ENCODE data around the gene PGBD2.
"Not testable (repeated sequence)": the region's sequence is repeated elsewhere in the genome, so short reads cannot be mapped to it uniquely, and the experiment has no call there.

Gene PGBD2

GRCh38 chr1:248889914-248890243, 16.2 kb upstream of the PGBD2 start:
- DNase-seq (ENCODE audit: low read depth, low spot score) = not testable (repeated sequence)

GRCh38 chr1:248890549-248891498, 15.2 kb upstream of the PGBD2 start:
- no peak for DNase-seq (ENCODE audit: low read depth, low spot score)

- DNase-seq (ENCODE audit: low read depth, low spot score) = no peak
Observed at GRCh38 chr1:248891758-248892157, 14.3 kb upstream of the PGBD2 start.

DNA sequence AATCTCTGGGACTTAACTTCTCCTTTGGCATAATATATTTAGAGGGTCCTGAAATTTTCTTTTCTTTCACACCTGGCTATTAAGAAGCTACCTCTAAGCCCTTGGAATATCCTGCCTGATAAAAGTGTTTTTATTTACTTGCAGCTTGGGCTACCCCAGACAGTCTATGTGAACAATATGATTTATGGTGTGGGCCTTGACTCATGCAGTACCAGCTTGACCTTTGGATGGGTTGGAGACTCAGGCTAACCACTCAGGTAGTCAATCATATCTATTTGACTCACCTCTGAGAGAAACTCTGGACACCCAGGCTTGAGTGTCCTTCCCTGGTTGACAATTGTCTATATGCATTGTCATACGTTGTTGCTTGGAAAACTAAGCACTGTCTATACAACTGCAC, 13.4 kb upstream of the PGBD2 start:
- DNase-seq (ENCODE audit: low read depth, low spot score) = no peak

GRCh38 chr1:248894837-248895236, 11.2 kb upstream of the PGBD2 start:
- no peak for DNase-seq (ENCODE audit: low read depth, low spot score)

DNA sequence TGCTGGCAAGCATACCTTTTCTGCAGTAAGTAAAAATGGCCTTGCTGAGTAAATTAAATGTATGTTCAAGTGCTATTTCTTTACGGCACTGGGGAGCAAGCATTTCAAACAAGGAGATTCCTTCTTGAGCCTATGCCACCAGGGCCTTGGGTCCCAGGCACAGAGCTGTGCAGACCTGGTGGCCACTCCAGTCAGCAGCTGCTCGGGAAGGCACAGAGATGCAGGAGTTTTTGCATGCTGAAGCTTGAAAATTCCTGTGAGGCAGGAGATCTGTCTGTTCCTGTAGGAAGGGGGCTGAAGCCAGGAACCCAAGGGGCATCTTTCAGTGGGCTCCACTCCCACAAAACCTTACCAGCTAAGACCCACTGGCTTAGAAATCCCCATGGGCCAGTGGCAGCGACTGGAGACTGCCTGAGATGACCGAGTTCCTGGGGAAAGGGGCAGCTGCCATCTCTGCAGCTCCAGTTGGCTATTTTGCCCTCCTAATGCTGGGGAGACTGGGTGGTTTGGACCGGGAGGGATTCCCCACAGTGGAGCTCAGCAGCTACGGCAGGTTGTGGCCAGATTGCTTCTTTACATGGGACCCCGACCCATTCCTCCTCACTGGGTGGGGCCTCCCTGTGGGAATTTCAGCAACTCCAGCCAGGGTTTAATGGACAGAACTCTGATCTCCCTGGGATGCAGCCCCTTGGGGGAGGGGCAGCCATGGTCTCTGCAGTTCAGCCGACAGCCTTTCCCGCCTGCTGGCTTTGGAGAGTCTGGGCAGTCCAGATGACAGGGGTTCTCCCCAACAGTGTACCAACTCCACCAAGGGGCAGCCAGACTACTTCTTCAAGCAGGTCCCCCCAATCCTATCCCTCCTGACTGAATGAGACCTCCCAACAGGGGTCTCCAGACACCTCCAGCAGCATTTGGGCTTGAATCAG, 8.4 kb upstream of the PGBD2 start:
- no peak for DNase-seq (ENCODE audit: low read depth, low spot score)

GRCh38 chr1:248900637-248901036, 5.4 kb upstream of the PGBD2 start:
- DNase-seq (ENCODE audit: low read depth, low spot score) = no peak

DNA sequence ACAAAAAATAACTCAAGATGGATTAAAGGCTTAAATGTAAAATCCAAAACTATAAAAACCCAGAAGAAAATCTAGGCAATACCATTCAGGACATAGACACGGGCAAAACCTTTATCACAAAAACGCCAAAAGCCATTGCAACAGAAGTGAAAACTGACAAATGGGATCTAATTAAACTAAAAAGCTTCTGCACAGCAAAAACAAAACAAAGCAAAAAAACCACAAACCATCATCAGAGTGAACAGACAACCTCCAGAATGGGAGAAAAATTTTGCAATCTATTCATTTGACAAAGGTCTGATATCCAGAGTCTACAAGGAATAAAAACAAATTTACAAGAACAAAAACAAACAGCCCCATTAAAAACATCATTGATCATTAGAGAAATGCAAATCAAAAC, 4.5 kb upstream of the PGBD2 start:
- DNase-seq (ENCODE audit: low read depth, low spot score) = no peak

- no peak for DNase-seq (ENCODE audit: low read depth, low spot score)
Observed at GRCh38 chr1:248904437-248905216, 1.4 kb upstream of the PGBD2 start.

DNA sequence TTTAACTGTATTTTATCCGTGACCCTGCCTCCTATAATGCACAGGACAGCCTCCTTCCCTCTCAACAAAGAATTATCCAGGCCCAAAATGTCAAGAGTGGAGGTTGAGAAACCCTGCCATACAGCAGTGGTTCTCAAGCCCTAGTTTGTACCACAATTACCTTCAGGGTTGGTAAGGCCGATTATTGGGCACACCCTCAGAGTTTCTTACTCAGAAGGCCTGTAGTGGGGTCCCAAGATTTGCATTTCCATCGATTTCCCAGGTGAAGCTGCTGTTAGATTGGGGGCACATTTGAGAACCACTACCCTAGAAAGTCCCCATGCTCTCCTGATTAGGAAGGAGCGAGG, 400 bp upstream of the PGBD2 start:
- DNase-seq (ENCODE audit: low read depth, low spot score) = no peak

GRCh38 chr1:248906753-248907661, 972 bp downstream of the PGBD2 start:
- no peak for DNase-seq (ENCODE audit: low read depth, low spot score)

DNA sequence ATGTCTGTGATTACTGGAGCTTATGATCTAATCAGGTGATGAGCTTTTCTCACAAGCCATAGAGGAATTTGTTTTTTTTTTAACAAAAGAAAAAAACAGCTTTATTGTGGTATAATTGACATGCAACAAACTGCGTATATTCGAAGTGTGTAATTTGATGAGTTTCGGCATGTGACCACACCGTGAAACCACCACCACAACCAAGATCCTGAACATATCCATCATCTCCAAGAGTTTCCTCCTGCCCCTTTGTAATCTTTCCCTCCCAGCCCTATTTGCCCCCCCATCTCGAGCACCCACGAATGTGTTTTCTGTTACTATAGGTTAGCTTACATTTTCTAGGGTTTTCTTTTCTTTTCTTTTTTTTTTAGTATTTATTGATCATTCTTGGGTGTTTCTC, 4.7 kb downstream of the PGBD2 start:
- DNase-seq (ENCODE audit: low read depth, low spot score) = no peak

DNA sequence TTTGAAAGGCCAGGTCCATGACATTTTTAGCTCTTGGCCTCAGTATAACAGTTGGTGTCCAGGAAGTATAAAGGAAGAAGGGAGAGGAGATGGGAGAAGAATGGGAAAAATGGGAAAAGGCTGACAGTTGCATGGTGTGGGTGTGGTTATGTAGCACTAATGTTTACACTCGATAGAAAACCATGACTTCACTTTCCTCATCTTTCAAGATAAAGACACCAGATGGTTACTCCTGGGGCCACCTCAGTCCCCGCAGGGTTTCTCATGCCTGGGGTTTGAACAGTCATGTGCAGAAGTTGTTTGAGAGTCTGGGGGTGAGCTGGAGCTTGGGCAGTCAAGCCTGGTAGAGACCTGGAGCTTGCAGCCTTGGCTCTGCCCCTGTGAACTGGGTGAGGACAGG, 7.9 kb downstream of the PGBD2 start:
- DNase-seq (ENCODE audit: low read depth, low spot score) = no peak

DNA sequence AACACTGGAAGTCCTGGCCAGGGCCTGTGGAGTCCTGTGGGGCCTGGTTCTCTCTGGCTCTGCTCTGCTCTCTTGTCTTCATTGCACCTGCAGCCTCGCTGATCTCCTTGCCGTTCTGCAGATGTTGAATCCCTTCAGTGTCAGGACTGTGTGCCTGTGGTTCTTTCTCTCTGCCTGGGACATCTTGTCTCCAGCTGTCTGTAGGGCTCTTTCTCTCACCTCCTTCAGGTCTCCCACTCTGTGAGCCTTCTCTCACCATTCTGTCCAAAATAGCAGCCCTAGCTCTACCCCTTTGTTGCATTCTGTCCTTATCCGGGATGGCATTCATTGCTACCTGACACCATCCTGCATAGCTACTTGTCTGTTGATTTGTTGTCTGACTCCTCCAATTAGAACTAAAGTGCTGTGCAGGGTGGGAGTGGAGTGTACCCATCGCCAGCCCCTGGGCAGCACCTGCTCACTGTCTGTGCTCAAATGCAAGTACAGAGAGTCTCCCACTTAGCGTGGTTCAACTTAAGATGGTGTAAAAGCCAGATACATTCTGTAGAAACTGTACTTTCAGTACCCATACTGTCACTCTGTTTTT, 8.9 kb downstream of the PGBD2 start:
- no peak for DNase-seq (ENCODE audit: low read depth, low spot score)

DNA sequence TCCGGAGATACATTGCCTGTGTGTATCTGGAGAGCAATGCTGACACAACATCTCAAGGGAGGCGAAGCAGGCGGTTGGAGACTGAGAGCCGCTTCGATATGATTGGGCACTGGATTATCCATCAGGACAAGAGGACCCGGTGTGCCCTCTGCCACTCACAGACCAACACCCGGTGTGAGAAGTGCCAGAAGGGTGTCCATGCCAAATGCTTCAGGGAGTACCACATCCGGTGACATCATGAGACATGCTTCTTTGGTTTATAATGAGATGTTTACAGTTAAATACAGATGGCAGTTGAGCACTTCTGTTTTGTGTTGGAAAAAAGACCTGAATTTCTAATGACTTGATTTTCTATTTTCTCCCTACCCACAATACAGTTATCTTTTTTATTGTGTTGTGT, 12.1 kb downstream of the PGBD2 start:
- no peak for DNase-seq (ENCODE audit: low read depth, low spot score)

GRCh38 chr1:248923352-248924338, 17.6 kb downstream of the PGBD2 start:
- no peak for DNase-seq (ENCODE audit: low read depth, low spot score)

DNA sequence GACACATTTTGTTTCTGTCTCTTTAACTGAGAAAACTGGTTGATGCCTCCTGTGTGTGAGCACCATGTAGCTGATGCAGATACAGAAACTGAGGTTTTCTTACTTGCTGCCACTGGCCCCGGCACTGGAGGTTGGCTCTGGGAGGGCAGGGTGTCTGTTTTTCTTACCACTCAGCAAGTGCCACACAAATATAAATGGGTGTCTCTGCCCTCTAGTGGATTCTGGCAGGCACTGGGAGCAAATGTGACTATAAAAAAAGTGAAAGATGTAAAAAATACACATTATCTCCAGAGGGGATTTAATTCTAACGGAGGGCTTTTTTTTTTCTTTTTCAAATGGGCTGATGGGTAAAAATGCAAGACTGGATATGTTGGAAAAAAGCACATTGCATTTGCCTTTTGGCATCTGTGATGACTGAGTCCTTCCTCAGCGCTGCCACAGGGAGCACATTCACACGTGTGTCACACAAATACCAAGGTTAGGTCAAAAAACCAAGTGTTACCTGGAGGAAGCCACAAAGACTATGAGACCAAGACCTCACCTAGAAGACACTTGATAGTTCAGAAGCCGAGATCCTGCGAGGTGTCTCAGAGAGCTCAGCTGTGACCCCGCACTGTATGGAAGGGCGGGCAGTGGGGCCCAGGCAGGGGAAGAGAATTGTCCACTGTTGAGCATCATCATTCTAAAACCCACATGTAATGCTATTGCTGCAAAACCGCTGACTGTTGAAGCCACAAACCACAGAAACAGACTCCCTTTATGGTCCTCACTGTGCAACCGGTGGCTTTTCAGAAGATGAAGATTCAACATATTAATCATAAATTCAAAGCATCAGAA, 18.9 kb downstream of the PGBD2 start:
- no peak for DNase-seq (ENCODE audit: low read depth, low spot score)

GRCh38 chr1:248925859-248926258, 19.8 kb downstream of the PGBD2 start:
- not testable (repeated sequence) for DNase-seq (ENCODE audit: low read depth, low spot score)
